Choroid plexus epithelial cell (primary cell): ENCODE data around the gene POLRMT.

Experiments
- DNase-seq: peaks from one replicate; pipeline ENCODE4 v3.0.0-alpha.2; 2010; ENCODE audit warnings: low read depth
- H3K4me3 ChIP-seq: 2 replicates; pipeline ENCODE4 v1.5.1; 2011; ENCODE audit warnings: low read depth, mild to moderate bottlenecking, control low read depth, low read length, moderate library complexity
- TF ChIP-seq, protein P1 (sequence below): conservative IDR thresholded peaks from 2 replicates; pipeline ENCODE4 v1.5.1; 2011; ENCODE audit warnings: low read depth, mild to moderate bottlenecking, control low read depth, inconsistent platforms, low read length, moderate library complexity

The POLRMT gene

GRCh38 chr19:570251-570686 is 63.1 kb downstream of the POLRMT start:
- H3K4me3 ChIP-seq, result no peak overlapping the region
- TF ChIP-seq, protein P1, sequence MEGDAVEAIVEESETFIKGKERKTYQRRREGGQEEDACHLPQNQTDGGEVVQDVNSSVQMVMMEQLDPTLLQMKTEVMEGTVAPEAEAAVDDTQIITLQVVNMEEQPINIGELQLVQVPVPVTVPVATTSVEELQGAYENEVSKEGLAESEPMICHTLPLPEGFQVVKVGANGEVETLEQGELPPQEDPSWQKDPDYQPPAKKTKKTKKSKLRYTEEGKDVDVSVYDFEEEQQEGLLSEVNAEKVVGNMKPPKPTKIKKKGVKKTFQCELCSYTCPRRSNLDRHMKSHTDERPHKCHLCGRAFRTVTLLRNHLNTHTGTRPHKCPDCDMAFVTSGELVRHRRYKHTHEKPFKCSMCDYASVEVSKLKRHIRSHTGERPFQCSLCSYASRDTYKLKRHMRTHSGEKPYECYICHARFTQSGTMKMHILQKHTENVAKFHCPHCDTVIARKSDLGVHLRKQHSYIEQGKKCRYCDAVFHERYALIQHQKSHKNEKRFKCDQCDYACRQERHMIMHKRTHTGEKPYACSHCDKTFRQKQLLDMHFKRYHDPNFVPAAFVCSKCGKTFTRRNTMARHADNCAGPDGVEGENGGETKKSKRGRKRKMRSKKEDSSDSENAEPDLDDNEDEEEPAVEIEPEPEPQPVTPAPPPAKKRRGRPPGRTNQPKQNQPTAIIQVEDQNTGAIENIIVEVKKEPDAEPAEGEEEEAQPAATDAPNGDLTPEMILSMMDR, result no peak
- DNase-seq, result no peak

DNA sequence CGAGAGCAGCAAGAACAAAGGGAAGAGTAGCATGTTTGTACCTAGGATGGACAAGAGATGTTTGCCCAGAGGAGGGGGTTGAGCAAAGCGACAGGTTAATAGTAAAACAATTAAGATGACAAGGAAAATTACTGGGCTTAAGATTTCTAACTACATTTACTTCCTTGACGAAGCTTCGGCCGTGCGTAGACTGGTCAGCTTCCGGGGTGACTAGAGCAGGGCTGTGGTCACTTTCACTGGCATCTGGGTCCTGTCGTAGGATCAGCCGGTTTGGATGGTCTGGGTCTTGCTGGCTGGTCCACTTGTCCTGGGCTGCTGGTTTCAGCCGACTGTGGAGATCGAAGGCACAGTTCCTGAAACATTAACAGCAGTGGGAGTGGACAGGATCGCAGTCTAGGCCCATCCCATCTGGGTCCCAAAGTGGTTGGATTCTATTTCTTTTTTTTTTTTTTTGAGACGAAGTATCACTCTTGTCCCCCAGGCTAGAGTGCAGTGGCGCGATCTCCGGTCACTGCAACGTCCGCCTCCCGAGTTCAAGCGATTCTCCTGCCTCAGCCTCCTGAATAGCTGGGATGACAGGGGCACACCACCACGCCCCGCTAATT is 65.9 kb downstream of the POLRMT start:
- TF ChIP-seq, protein P1, result no peak
- H3K4me3 ChIP-seq, result no peak overlapping the region
- no peak for DNase-seq
